Measurements from ENCODE around the gene DNMT1. TPM values are rescaled to one million over a fixed set of nuclear protein-coding genes. Genes with fewer than 3 reads are reported as not detected.

The DNMT1 gene
- polyA plus RNA-seq, 1 of the 3 experiments (the other 2 are of a cell fraction): 58.3 TPM

- DNase-seq: no peak
- Histone ChIP-seq H3K79me2 (ENCODE audit: insufficient read depth) (no peaks in the 10 kb centered on the region), H3K9me2 (no peaks in the 10 kb centered on the region), H4K20me1 (ENCODE audit: insufficient read depth) (no peaks in the 10 kb centered on the region), H3K9ac (no peak overlapping the region), H3K4me1 (ENCODE audit: control insufficient read depth in 1 of 2, insufficient read depth in 2 of 2, low read depth in 1 of 2, low read length in 1 of 2) (peaks cover 0 to 7% of the 10 kb centered on the region in 2 experiments; a peak in 1 of 4 replicates), H3F3A (replicated peaks; ENCODE audit: insufficient read depth) (peaks cover 4% of the 10 kb centered on the region), H3K27ac (ENCODE audit: low read depth in 2 of 2, low read length in 1 of 2) (peak overlapping the region; percentile 35 to 48; a peak in 3 of 4 replicates), H3K36me3 (replicated peaks in 1 of 2; ENCODE audit: control insufficient read depth in 1 of 2, insufficient read depth in 2 of 2, low read length in 1 of 2) (peaks cover 0 to 5% of the 10 kb centered on the region in 2 experiments), H3K27me3 (ENCODE audit: insufficient read depth) (no peaks in the 10 kb centered on the region), H3K9me3 (no peaks in the 10 kb centered on the region), H3K4me2 (peak overlapping the region; percentile 86; the same call in 1 of the 2 replicates), H2AFZ (ENCODE audit: low read depth) (peak overlapping the region; percentile 67; the same call in 1 of the 2 replicates), H3K4me3 (ENCODE audit: low read depth in 2 of 2, low read length in 1 of 2) (peak overlapping the region; percentile 32 to 52; a peak in 3 of 4 replicates)
- CTCF ChIA-PET: interaction anchor here (1.4 to 5.2 kb wide), 4 partner anchors 10 to 165 kb away, joined by 4 to 38 read pairs (median 12); partner anchors contain the start of gene PPAN
- no peak for TF ChIP-seq GABPA (IDR thresholded peaks at IDR 0.05; ENCODE audit: low read depth)
- no peak for TF ChIP-seq JUND (IDR thresholded peaks at IDR 0.05)
- TF ChIP-seq, protein P1, sequence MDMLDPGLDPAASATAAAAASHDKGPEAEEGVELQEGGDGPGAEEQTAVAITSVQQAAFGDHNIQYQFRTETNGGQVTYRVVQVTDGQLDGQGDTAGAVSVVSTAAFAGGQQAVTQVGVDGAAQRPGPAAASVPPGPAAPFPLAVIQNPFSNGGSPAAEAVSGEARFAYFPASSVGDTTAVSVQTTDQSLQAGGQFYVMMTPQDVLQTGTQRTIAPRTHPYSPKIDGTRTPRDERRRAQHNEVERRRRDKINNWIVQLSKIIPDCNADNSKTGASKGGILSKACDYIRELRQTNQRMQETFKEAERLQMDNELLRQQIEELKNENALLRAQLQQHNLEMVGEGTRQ (IDR thresholded peaks at IDR 0.05; ENCODE audit: borderline replicate concordance, low read depth, low read length): no peak
- TF ChIP-seq, protein P2, sequence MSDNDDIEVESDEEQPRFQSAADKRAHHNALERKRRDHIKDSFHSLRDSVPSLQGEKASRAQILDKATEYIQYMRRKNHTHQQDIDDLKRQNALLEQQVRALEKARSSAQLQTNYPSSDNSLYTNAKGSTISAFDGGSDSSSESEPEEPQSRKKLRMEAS (IDR thresholded peaks at IDR 0.05; ENCODE audit: low read depth): no peak
- TF ChIP-seq IRF3 (IDR thresholded peaks at IDR 0.05; ENCODE audit: low read depth, low read length): no peak
- no peak for TF ChIP-seq PBX3 (IDR thresholded peaks at IDR 0.05)
- TF ChIP-seq NFIC (IDR thresholded peaks at IDR 0.05; ENCODE audit: borderline replicate concordance): no peak
- no peak for TF ChIP-seq SMC3 (IDR thresholded peaks at IDR 0.05; ENCODE audit: low read depth, low read length)
- no peak for TF ChIP-seq POLR2AphosphoS5 (IDR thresholded peaks at IDR 0.05; ENCODE audit: low read depth, low read length)
- TF ChIP-seq SIN3A (IDR thresholded peaks at IDR 0.05; ENCODE audit: borderline replicate concordance, low read depth, low read length): no peak
- no peak for TF ChIP-seq ELF1 (IDR thresholded peaks at IDR 0.05)
- TF ChIP-seq MEF2A (IDR thresholded peaks at IDR 0.05; ENCODE audit: borderline replicate concordance, low read depth): no peak
- TF ChIP-seq RAD21 (IDR thresholded peaks at IDR 0.05; ENCODE audit: low read length): no peak
- no peak for TF ChIP-seq TEAD4 (IDR thresholded peaks at IDR 0.05; ENCODE audit: borderline replicate concordance, insufficient read depth)
- no peak for TF ChIP-seq EP300 (IDR thresholded peaks at IDR 0.05; ENCODE audit: borderline replicate concordance in 1 of 2, low read depth in 1 of 2, low read length in 1 of 2)
- no peak for TF ChIP-seq EZH2phosphoT487 (IDR thresholded peaks at IDR 0.05; ENCODE audit: borderline replicate concordance, low read depth)
- POLR2A ChIA-PET: interaction anchor here (0.7 to 1.9 kb wide), 8 partner anchors 9 to 99 kb away, joined by 3 to 21 read pairs (median 4); partner anchors contain the start of genes DNMT1, P2RY11 and PPAN
- WGBS (ENCODE audit: low lambda C conversion rate): 31% methylated on average over 6 of the region's 7 CpGs
Observed at GRCh38 chr19:10095622-10095947, 99.2 kb downstream of the DNMT1 start.

All from SK-N-SH (cell line).